Activated naive CD4-positive, alpha-beta T cell treated with anti-CD3 and anti-CD28 coated beads, Interleukin-2, amount 50 U/mL, for 24 hours (primary cell): ENCODE results near the gene FASN.

Source experiments
- H3K27ac Mint-ChIP-seq: one replicate; pipeline ENCODE4 v1.8.0; 2021; ENCODE audit warnings: mild to moderate bottlenecking, mixed read lengths
- H3K27me3 Mint-ChIP-seq: one replicate; pipeline ENCODE4 v1.8.0; 2021; ENCODE audit warnings: mixed read lengths
- H3K36me3 Mint-ChIP-seq: one replicate; pipeline ENCODE4 v1.8.0; 2021; ENCODE audit warnings: mixed read lengths
- H3K4me1 Mint-ChIP-seq: one replicate; pipeline ENCODE4 v1.8.0; 2021; ENCODE audit warnings: mixed read lengths
- H3K4me3 Mint-ChIP-seq: one replicate; pipeline ENCODE4 v1.8.0; 2021; ENCODE audit warnings: mild to moderate bottlenecking, mixed read lengths
- H3K9me3 Mint-ChIP-seq: one replicate; pipeline ENCODE4 v1.8.0; 2021; ENCODE audit warnings: mixed read lengths

The FASN gene

DNA sequence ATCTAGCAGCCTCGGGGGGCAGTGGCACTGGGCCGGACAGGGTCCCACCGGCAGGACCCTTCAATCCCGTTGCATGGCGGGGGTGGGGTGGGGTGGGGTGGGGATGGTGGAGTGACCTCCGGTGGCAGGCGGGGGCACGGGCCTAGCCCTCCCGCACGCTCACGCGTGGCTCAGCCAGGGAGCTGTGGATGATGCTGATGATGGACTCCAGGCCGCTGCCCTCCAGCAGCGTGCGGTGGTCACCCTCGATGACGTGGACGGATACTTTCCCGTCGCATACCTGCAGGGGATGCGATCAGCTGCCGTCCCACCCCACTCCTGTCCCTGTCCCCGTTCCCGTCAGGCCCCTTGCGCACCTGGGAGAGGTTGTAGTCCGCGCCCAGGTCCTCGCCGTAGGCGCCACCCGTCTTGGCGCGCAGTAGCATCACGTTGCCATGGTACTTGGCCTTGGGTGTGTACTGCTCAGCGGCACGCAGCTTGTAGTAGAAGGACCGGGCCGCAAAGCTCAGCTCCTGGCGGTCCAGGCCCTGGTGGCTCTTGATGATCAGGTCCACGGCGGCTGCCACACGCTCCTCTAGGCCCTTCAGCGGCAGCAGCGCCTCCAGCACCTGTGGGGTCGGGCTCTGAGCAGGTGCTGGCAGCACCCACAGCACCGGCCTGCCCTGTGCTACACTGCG lies 18.9 kb downstream of the FASN start:
- H3K36me3 Mint-ChIP-seq = no peaks in the 10 kb centered on the region
- H3K4me1 Mint-ChIP-seq = no peaks in the 10 kb centered on the region
- H3K27me3 Mint-ChIP-seq = no peaks in the 10 kb centered on the region
- no peak overlapping the region for H3K4me3 Mint-ChIP-seq
- H3K27ac Mint-ChIP-seq = no peak overlapping the region
- H3K9me3 Mint-ChIP-seq = no peaks in the 10 kb centered on the region

DNA sequence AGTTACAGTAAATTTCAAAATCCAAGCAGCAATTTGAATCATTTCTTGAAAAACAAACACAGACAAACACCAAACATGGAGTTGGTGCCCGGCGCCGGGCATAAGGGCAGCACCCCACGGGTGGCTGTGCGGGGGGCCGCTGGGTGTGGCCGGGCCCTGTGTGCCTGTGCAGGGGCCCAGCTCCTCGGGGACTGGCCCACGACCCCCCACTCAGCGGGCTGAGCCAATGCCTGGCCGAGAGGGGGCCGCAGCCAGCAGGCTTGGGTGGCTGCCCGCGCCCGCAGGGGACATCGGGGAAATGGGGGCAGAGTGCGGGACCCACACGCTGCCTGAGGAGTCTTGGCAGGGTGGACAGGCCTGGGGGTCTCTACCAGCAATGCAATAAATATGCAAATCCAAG lies 19.6 kb downstream of the FASN start:
- H3K36me3 Mint-ChIP-seq = no peaks in the 10 kb centered on the region
- H3K9me3 Mint-ChIP-seq = no peaks in the 10 kb centered on the region
- H3K4me3 Mint-ChIP-seq = no peak overlapping the region
- H3K27me3 Mint-ChIP-seq = no peaks in the 10 kb centered on the region
- no peak overlapping the region for H3K27ac Mint-ChIP-seq
- H3K4me1 Mint-ChIP-seq = no peaks in the 10 kb centered on the region

DNA sequence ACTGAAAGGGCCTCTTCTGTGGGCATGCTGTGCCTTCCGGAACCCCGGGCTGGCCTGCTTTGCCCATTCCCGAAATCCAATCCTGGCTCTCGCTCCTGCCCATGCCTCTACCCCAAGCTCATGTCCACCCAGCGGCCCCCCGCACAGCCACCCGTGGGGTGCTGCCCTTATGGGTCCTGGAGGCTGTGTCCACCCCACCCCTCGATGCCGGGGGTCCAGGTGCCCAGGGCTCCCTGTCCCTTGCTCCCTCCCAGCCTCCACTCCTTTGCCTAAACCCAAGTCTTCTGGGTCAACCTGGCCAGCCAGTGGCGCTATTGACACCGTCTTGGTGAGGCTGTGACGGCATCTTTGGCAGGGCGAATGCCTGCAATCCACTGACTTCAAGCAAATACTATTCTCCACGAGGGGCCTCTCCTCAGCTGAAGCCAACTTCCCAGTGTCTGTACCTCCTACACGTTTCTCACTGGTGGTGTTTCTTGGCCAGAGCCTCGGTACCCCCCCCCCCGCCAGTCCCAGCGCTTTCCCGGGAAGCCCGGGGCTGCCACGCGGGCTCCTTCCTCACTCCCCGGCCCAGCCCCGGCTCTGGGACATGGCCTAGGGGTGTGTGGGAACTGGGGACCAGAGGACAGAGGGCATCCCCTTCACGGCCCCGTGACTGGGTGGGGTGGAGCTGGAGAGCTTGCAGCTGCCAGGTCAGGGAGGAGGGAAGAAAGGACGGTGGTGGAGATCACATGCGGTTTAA lies 20.2 kb downstream of the FASN start:
- H3K9me3 Mint-ChIP-seq = no peaks in the 10 kb centered on the region
- H3K4me1 Mint-ChIP-seq = no peaks in the 10 kb centered on the region
- no peak overlapping the region for H3K4me3 Mint-ChIP-seq
- H3K36me3 Mint-ChIP-seq = no peaks in the 10 kb centered on the region
- no peak overlapping the region for H3K27ac Mint-ChIP-seq
- H3K27me3 Mint-ChIP-seq = no peaks in the 10 kb centered on the region

DNA sequence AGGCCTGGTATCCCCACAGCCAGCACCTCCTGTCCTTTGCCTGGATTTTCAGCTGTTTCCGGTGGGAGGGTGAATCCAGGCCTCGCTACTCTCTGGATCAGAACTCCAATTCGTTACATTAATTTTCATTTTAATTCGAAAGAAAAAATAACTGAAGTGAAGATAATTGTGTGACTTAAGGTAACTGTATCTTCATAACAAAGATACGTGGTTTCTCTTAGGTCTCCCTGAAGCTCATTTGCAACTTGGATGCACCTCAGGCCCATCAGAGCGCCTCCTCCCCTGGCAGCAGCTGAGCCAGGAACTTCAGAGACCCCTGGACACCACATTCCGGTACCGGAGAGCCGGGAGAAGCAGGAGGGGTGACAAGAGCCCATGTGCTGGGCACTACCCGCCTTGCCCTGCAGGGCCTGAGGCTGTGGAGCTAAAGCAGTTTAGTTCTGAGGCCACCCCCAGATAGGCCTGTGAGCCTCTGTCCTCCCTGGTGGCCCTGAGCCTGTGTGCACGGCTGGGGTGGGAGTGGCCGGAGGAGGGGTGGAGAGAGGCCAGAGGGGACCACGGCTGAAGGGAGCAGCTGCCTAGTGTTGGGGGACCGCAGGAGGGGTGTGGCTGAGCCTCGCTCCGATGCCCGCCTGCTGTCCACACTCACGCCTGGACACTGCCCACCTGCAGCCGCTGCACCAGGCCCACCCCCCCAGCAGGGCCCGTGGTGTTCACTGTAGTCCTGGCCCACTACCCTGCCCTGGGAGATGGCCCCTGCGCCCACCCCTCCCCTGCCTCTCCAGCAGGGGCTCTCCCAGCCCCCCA lies 21.0 kb downstream of the FASN start:
- no peaks in the 10 kb centered on the region for H3K9me3 Mint-ChIP-seq
- peak overlapping the region; percentile 23 for H3K27ac Mint-ChIP-seq
- H3K27me3 Mint-ChIP-seq = no peaks in the 10 kb centered on the region
- no peak overlapping the region for H3K4me3 Mint-ChIP-seq
- H3K36me3 Mint-ChIP-seq = no peaks in the 10 kb centered on the region
- H3K4me1 Mint-ChIP-seq = no peaks in the 10 kb centered on the region

DNA sequence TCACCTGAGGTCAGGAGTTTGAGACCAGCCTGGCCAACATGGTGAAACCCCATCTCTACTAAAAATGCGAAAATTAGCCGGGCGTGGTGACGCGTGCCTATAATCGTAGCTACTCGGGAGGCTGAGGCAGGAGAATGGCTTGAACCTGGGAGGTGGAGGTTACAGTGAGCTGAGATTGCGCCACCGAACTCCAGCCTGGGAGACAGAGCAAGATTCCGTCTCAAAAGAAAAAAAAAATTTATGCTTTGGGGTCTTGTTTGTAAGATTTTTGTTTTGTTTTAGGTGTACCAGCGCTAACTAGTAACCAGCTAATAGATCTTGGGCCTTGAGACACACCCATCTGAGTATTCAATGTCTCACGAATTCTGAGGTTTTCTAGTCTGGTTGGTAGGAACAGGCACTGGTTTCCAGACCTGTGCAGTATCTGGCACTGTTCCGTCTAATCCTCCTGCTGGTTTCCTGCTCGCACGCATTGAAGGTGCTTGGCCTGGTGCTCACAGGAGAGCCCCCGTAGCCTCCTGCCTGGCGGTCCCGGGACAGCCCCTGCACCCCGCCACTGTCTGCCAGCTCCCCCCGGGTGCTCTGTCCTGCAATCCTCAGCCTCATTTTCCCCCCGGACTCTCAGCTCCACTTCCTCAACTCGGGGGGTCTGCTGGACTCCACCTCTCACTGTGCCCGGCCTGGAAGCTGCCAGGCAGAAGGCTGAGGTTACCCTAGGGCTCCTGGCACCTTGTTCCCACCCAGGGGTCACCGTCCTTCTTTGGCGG lies 21.8 kb downstream of the FASN start:
- H3K4me1 Mint-ChIP-seq = no peaks in the 10 kb centered on the region

DNA sequence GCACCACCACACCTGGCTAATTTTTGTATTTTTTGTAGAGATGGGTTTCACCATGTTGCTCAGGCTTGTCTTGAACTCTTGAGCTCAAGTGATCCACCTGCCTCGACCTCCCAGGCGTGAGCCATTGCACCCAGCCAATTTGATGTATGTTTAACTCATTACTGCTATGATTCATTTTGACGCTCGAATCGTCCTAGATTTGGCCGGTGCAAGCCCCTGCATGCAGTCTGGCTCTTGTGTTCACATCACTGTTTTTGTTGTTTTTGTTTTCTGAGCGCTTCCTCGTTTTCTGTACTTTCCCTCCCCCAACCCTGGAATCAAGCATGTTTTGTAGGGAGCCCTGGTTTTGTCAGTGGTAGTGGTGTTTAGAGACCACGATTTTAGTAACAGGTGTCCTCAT lies 24.6 kb downstream of the FASN start:
- Mint-ChIP-seq H3K9me3 (no peaks in the 10 kb centered on the region), H3K27me3 (no peaks in the 10 kb centered on the region), H3K27ac (peak overlapping the region; percentile 43), H3K36me3 (no peaks in the 10 kb centered on the region), H3K4me3 (no peak overlapping the region), H3K4me1 (no peaks in the 10 kb centered on the region)

More for the DNA sequence above, 21.8 kb downstream of the FASN start:
- no peaks in the 10 kb centered on the region for H3K27me3 Mint-ChIP-seq
- H3K4me3 Mint-ChIP-seq = no peak overlapping the region
- H3K9me3 Mint-ChIP-seq = no peaks in the 10 kb centered on the region
- H3K36me3 Mint-ChIP-seq = no peaks in the 10 kb centered on the region
- peak overlapping the region; percentile 23 for H3K27ac Mint-ChIP-seq

DNA sequence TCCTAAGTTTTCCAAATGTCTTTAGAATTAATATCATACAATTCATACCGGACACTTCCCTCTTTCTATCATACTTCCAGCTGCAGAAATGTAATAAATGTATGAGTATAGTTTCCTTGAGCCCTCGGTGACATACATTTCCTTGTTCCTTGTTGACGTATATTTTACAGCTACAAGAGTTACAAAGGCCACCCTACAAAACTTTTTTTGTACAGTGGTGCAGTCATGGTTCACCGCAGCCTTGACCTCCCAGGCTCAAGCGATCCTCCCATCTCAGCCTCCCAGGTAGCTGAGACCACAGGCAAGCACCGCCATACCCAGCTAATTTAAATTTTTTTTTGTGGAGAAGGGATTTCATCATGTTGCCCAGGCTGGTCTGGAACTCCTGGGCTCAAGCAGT lies 25.2 kb downstream of the FASN start:
- Mint-ChIP-seq H3K36me3 (no peaks in the 10 kb centered on the region), H3K4me1 (no peaks in the 10 kb centered on the region), H3K9me3 (no peaks in the 10 kb centered on the region), H3K27ac (no peak overlapping the region), H3K4me3 (no peak overlapping the region), H3K27me3 (no peaks in the 10 kb centered on the region)

DNA sequence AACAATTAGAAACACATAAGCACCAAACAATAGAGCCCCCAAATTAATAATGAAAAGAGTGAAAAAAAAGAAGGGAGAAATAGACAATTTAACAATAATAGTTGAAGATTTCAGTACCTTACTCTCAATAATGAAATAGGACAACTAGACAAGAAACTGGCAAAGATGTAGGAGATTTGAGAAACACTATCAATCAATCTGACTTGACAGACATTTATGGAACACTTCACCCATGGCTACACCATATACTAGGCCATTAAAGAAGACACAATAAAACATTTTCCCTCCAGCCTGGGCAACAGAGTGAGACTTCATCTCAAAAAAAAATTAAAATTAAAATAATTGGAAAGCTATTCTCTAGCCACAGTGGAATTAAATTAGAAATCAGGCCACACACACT lies 27.4 kb downstream of the FASN start:
- H3K9me3 Mint-ChIP-seq = no peaks in the 10 kb centered on the region
- no peaks in the 10 kb centered on the region for H3K27me3 Mint-ChIP-seq
- no peak overlapping the region for H3K4me3 Mint-ChIP-seq
- H3K4me1 Mint-ChIP-seq = peaks cover 5% of the 10 kb centered on the region
- H3K27ac Mint-ChIP-seq = no peak overlapping the region
- H3K36me3 Mint-ChIP-seq = no peaks in the 10 kb centered on the region

DNA sequence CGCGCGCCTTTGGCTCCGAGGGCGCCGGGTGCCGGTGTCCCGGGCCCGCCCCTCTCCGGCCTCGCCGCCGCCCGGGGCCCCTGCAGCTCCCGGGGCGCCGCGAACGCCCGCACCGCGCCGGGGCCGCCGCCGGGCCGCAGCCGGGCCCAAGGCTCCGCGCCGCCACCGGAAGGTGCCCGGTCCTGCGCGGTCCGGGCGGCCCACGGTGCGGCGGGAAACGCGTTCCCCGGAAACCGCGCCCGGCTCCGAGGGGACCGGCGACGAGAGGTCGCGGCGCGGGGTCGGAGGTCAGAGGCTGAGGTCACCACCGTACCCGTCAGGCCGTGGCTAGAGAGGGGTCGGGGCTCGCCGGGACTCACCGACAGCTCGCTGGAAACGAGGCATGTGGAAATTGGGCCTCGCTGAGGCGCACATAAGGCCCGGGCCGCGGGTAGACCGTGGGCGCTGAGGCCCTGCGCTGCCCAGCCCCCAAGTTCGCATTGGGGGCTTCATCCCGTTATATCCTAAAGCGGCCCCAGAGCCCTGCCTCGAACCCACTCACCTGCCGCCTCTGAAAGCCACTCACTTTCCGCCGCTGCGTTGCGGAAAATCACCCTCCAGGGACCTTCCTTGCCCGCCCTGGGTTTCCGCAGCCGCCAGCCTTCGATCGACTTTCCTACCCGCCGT lies 32.3 kb downstream of the FASN start, which contains the start of gene DUS1L:
Gene DUS1L, minus strand, starts transcription at position 167 of the 666 bp plus-strand sequence. CDS start 745 bp downstream, outside the sequence.
- Mint-ChIP-seq H3K9me3 (no peaks in the 10 kb centered on the region), H3K27ac (peak within 1 kb of the TSS; percentile 86), H3K4me3 (peak within 1 kb of the TSS; percentile 83), H3K36me3 (no peaks in the 10 kb centered on the region), H3K27me3 (no peaks in the 10 kb centered on the region), H3K4me1 (peaks cover 5% of the 10 kb centered on the region)

DNA sequence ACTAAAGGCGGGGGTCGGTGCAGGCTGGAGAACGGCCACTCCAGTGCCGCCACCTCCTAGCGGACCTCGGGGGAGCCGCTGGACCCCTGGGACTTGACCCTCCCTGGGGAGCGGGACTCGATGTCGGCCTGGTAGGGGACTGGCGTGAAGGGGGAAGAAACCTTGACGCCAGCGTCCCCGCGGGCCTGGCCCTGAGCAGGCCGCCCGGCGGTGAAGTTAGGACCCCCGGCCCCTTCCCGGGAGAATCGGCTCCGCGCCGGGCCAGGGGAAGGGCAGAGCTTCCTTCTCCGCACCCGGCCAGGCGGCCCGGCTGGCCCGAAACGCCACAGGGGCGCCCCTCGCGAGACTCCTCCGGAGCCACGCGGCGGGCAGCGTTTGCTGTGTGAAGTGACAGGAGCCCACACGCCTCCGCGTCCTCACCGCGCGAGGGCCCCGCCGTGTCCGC lies 32.8 kb downstream of the FASN start:
- no peaks in the 10 kb centered on the region for H3K9me3 Mint-ChIP-seq
- no peaks in the 10 kb centered on the region for H3K27me3 Mint-ChIP-seq
- peak overlapping the region; percentile 74 for H3K4me3 Mint-ChIP-seq
- H3K27ac Mint-ChIP-seq = no peak overlapping the region
- no peaks in the 10 kb centered on the region for H3K36me3 Mint-ChIP-seq
- peaks cover 7% of the 10 kb centered on the region for H3K4me1 Mint-ChIP-seq

DNA sequence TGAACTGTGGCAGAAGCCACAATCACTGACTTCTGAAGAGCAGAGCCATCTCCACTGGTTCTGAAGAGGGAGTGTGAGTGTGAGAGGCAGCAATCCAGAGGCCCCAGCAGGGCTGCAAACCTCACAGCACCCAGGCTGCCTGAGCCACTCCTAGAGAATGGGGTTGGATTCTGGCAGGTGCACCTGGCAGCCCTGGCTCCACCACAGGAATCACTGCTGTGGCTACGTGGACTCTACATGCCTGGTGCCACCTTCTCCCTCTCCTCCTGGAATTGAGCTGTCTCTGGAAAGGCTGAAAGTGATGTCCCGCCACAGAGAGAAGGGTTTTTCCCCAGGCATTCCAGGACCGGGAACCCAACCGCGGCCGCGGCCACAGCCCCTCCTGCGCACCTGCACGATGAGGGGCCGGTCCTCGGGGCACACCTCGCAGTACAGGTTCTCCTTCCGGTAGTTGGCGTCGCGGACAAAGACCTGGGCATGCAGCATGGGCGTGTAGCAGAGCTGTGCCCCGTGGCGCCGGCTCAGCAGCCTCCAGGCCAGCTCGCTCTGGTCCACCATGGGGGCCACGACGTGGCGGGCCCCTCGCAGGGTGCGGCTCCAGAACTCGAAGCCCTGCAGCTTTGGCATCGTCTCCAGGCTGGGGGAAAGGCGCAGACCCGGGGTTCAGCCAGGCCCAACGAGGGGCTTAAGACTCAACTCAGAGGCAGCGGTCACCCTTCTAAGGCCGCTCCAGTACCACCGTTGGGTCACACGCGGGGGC lies 33.4 kb downstream of the FASN start:
- no peaks in the 10 kb centered on the region for H3K27me3 Mint-ChIP-seq
- H3K9me3 Mint-ChIP-seq = no peaks in the 10 kb centered on the region
- H3K36me3 Mint-ChIP-seq = no peaks in the 10 kb centered on the region
- H3K4me3 Mint-ChIP-seq = peak overlapping the region; percentile 74
- H3K4me1 Mint-ChIP-seq = peaks cover 9% of the 10 kb centered on the region
- H3K27ac Mint-ChIP-seq = peak overlapping the region; percentile 51

DNA sequence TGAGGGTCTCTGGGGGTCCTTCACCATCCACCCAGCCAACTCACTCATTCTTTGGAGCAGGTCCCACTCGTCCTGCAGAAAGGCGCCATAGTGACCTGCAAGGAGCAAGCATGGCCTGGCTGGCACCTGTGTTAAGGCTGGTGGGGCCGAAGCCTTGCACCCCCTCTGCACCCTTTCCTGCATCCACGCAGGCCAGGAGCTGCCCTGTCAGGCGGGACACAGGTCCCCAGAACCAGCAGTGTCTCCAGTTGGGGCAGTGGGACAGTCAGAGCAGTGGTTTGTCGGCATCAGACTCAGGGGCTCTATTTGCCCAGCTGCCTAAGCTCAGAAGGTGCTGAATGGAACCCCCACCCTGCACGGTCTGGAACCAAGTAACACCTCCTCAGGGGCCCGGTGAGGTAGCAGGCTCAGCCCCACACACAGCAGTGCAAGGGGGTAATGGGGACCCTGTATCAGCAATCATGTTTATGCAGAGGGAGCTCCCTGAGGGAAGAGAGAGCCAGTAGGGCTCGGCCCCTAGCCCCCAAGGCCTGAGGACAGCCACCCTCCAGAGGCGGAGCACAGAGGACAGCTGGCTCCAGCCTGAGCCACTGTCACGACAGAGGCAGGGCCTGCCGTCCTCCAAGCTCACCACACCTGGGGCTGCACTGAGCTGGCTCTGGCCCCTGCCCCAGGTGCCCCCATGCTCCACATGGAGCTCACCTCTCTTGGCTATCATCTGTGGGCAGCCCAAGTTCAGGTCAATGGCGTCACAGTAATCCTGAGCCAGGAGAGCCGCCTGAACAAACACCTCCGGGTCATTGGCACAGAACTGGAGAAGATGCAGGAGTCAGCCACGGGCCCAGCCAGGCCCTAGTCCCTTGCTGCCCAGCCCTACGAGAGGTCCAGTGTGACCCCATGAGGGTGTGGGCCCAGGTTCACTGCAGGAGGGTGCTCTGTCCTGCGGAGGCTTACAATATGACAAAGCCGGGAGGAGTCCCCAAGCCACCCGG lies 34.3 kb downstream of the FASN start:
- Mint-ChIP-seq H3K4me3 (peak overlapping the region; percentile 74), H3K27ac (peak overlapping the region; percentile 51), H3K4me1 (peaks cover 9% of the 10 kb centered on the region), H3K36me3 (no peaks in the 10 kb centered on the region), H3K9me3 (no peaks in the 10 kb centered on the region), H3K27me3 (no peaks in the 10 kb centered on the region)

DNA sequence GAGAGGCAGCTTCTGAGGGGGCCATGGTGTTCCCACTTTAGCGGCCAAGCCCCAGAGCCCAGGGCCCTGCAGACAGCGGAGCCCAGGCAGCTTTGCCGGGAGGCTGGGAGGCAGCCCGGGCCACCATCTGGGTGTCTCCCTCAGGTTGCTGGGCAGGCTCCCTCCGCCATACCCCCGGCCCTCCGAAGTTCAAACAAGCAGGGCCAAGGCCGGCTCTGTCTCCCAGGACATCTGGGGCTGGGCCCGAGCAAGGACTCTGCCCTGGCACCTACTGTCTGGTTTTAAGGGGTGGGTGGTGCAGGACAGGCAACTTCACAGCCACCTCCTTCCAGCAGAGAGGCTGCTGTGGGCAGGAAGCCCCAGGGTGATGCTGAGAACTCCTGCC lies 35.1 kb downstream of the FASN start:
- no peak overlapping the region for H3K4me3 Mint-ChIP-seq

More for the DNA sequence above, 35.1 kb downstream of the FASN start:
- H3K27ac Mint-ChIP-seq = no peak overlapping the region
- no peaks in the 10 kb centered on the region for H3K9me3 Mint-ChIP-seq
- no peaks in the 10 kb centered on the region for H3K27me3 Mint-ChIP-seq
- H3K4me1 Mint-ChIP-seq = peaks cover 9% of the 10 kb centered on the region
- no peaks in the 10 kb centered on the region for H3K36me3 Mint-ChIP-seq
